ENCODE results near the gene SLC6A12.

DNA sequence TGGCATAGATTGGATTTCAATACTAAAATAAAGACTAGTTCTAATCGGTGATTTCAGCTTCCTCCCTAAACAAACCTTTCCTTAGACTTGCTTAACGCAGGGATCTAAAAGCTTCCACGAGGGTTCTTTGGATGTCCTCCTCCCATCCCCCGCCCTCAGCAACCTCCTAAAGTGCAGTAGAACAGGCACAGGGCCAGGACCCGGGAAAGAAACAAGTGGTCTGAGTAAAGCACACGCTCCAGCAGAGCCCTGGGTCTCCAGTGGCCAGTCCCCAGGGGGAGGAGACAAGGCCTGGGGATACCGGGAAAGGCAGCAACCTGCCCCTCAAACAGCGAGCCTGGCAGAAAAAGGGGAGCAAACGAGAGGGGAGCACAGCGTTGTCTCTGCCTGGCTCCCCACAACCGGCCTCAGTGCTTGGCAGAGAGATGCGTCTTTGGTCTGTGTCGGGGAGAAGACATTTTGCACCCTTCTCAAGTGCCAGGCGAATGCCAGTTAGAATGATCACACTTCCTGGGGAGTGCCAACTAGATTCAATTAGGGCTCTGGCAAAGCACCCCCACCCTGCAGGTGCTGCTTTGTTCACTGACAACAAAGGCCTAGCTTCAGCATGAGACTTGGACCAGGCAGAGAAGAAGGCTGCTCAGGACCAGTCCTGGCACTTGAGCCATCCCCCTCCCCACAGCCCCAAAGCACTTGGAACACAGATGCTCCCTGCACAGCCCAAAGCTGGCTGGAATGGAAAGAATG is 17.1 kb upstream of the SLC6A12 start:
- TF ChIP-seq POLR2A (IDR thresholded peaks at IDR 0.05; ENCODE audit: low read depth) (no peak), EP300 (IDR thresholded peaks at IDR 0.05) (no peak), POLR2AphosphoS5 (IDR thresholded peaks at IDR 0.05) (no peak)
- TF ChIP-seq, protein P1, sequence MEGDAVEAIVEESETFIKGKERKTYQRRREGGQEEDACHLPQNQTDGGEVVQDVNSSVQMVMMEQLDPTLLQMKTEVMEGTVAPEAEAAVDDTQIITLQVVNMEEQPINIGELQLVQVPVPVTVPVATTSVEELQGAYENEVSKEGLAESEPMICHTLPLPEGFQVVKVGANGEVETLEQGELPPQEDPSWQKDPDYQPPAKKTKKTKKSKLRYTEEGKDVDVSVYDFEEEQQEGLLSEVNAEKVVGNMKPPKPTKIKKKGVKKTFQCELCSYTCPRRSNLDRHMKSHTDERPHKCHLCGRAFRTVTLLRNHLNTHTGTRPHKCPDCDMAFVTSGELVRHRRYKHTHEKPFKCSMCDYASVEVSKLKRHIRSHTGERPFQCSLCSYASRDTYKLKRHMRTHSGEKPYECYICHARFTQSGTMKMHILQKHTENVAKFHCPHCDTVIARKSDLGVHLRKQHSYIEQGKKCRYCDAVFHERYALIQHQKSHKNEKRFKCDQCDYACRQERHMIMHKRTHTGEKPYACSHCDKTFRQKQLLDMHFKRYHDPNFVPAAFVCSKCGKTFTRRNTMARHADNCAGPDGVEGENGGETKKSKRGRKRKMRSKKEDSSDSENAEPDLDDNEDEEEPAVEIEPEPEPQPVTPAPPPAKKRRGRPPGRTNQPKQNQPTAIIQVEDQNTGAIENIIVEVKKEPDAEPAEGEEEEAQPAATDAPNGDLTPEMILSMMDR (IDR thresholded peaks at IDR 0.05), result no peak

Data from esophagus muscularis mucosa (tissue), 4 donors.